WTC11 (cell line): ENCODE results near the gene C9orf50. TPM values are rescaled to one million over a fixed set of nuclear protein-coding genes. Genes with fewer than 3 reads are reported as not detected.

Experiments used
- ATAC-seq: fragments of 200-7000 bp; cut with Tn5 transposase; 2 replicates; pipeline ENCODE4 v1.10.0; 2021; ENCODE audit warnings: mild to moderate bottlenecking, moderate library complexity
- CTCF ChIA-PET: fragments of 300-600 bp; sonication (Branson Sonifier 250); formaldehyde crosslinking; loops from one replicate; lab custom pipeline; 2021; ENCODE audit warnings: antibody characterized with exemption; lab: Charles Lee
- POLR2A ChIA-PET: fragments of 350-600 bp; sonication (Branson Sonifier 250); formaldehyde crosslinking; loops from one replicate; lab custom pipeline; 2021; ENCODE audit warnings: antibody characterized with exemption; lab: Charles Lee
- DNase-seq: peaks from one replicate; pipeline ENCODE4 v3.0.0; 2021; ENCODE audit warnings: low spot score
- H3K27ac Mint-ChIP-seq: 2 replicates; pipeline ENCODE4 v1.8.0; 2021; ENCODE audit warnings: mixed read lengths
- H3K27me3 Mint-ChIP-seq: 2 replicates; pipeline ENCODE4 v1.8.0; 2021; ENCODE audit warnings: low read depth, mild to moderate bottlenecking, moderate library complexity, mixed read lengths
- H3K36me3 Mint-ChIP-seq: 2 replicates; pipeline ENCODE4 v1.8.0; 2021; ENCODE audit warnings: mixed read lengths
- H3K4me1 Mint-ChIP-seq: 2 replicates; pipeline ENCODE4 v1.8.0; 2022; ENCODE audit warnings: mixed read lengths
- H3K4me3 Mint-ChIP-seq: 2 replicates; pipeline ENCODE4 v1.8.0; 2021; ENCODE audit warnings: mild to moderate bottlenecking, moderate library complexity, mixed read lengths
- H3K9me3 Mint-ChIP-seq: 2 replicates; pipeline ENCODE4 v1.8.0; 2021; ENCODE audit warnings: mixed read lengths
- AFF4 ChIP-seq: sonication (generic); formaldehyde crosslinking; IDR thresholded peaks from 2 replicates; pipeline ENCODE4 v1.8.1; 2023; ENCODE audit warnings: mild to moderate bottlenecking, missing genetic modification reagents, borderline replicate concordance
- CREM ChIP-seq: sonication (generic); formaldehyde crosslinking; IDR thresholded peaks from 2 replicates; pipeline ENCODE4 v1.8.1; 2022; ENCODE audit warnings: mild to moderate bottlenecking, missing genetic modification reagents, moderate library complexity
- CTCF ChIP-seq: fragments of 200-600 bp; IDR thresholded peaks from 2 replicates; pipeline ENCODE4 v1.8.0; 2022; ENCODE audit warnings: antibody characterized with exemption
- GRHL2 ChIP-seq: fragments of 250-450 bp; sonication (Bioruptor Pico); IDR thresholded peaks from 2 replicates; pipeline ENCODE4 v1.8.0; 2022; ENCODE audit warnings: mild to moderate bottlenecking, moderate library complexity; ENCODE audit not compliant: insufficient replicate concordance, severe bottlenecking
- GTF2I ChIP-seq: fragments of 250-450 bp; sonication (Bioruptor Pico); conservative IDR thresholded peaks from 2 replicates; pipeline ENCODE4 v1.4.0; 2021; ENCODE audit warnings: mild to moderate bottlenecking
- HMGA2 ChIP-seq: fragments of 250-450 bp; sonication (Bioruptor Pico); IDR thresholded peaks from 2 replicates; pipeline ENCODE4 v1.4.0; 2021; ENCODE audit warnings: mild to moderate bottlenecking, moderate library complexity
- MXD4 ChIP-seq: fragments of 250-450 bp; sonication (Bioruptor Pico); IDR thresholded peaks from 2 replicates; pipeline ENCODE4 v1.8.0; 2021; ENCODE audit warnings: mild to moderate bottlenecking, moderate library complexity, borderline replicate concordance
- NFYB ChIP-seq: sonication (generic); formaldehyde crosslinking; conservative IDR thresholded peaks from 2 replicates; pipeline ENCODE4 v1.8.0; 2022; ENCODE audit warnings: low read depth, missing genetic modification reagents
- NR2C2 ChIP-seq: sonication (generic); formaldehyde crosslinking; IDR thresholded peaks from 2 replicates; pipeline ENCODE4 v1.8.0; 2022; ENCODE audit warnings: mild to moderate bottlenecking, missing genetic modification reagents
- PRRX2 ChIP-seq: fragments of 250-450 bp; sonication (Bioruptor Pico); IDR thresholded peaks from 2 replicates; pipeline ENCODE4 v1.8.0; 2021; ENCODE audit warnings: mild to moderate bottlenecking
- RORB ChIP-seq: fragments of 250-450 bp; sonication (Bioruptor Pico); IDR thresholded peaks from 2 replicates; pipeline ENCODE4 v1.9.0; 2021; ENCODE audit warnings: mild to moderate bottlenecking
- TCF7 ChIP-seq: sonication (generic); formaldehyde crosslinking; IDR thresholded peaks from 2 replicates; pipeline ENCODE4 v1.8.0; 2022; ENCODE audit warnings: mild to moderate bottlenecking, low read depth, missing genetic modification reagents, moderate library complexity
- TEAD1 ChIP-seq: sonication (generic); formaldehyde crosslinking; IDR thresholded peaks from 2 replicates; pipeline ENCODE4 v1.8.0; 2022; ENCODE audit warnings: mild to moderate bottlenecking, missing genetic modification reagents
- TP53 ChIP-seq: sonication (generic); formaldehyde crosslinking; IDR thresholded peaks from 2 replicates; pipeline ENCODE4 v1.8.1; 2023; ENCODE audit warnings: mild to moderate bottlenecking, missing genetic modification reagents
- ZNF416 ChIP-seq: fragments of 250-450 bp; sonication (Bioruptor Pico); IDR thresholded peaks from 2 replicates; pipeline ENCODE4 v1.9.0; 2021; ENCODE audit warnings: mild to moderate bottlenecking, inconsistent platforms
- ZSCAN18 ChIP-seq: fragments of 250-450 bp; sonication (Bioruptor Pico); IDR thresholded peaks from 2 replicates; pipeline ENCODE4 v2.1.2; 2022; ENCODE audit warnings: mild to moderate bottlenecking, moderate library complexity
- total RNA-seq: library from RNA; stranded (reverse); gene quantifications from 3 replicates; pipeline ENCODE4 v1.2.3, GENCODE V29; 2021
- TF ChIP-seq, protein P1 (sequence below): sonication (generic); formaldehyde crosslinking; IDR thresholded peaks from 2 replicates; pipeline ENCODE4 v1.8.0; 2022; ENCODE audit warnings: mild to moderate bottlenecking, missing genetic modification reagents
- TF ChIP-seq, protein P2 (sequence below): fragments of 250-450 bp; sonication (Bioruptor Pico); IDR thresholded peaks from 2 replicates; pipeline ENCODE4 v1.9.0; 2021; ENCODE audit warnings: mild to moderate bottlenecking, borderline replicate concordance
- TF ChIP-seq, protein P3 (sequence below): sonication (generic); formaldehyde crosslinking; IDR thresholded peaks from 2 replicates; pipeline ENCODE4 v1.8.1; 2023; ENCODE audit warnings: mild to moderate bottlenecking, missing genetic modification reagents

The C9orf50 gene
- total RNA-seq, 1 experiment from 2014 or later = 0.11 TPM

GRCh38 chr9:129655696-129656095 is 34.8 kb upstream of the C9orf50 start:
- CTCF ChIA-PET = interaction anchor here (1.0 to 2.4 kb wide), 4 partner anchors 13 to 86 kb away, joined by 3 to 10 read pairs (median 4); partner anchors contain the start of gene ASB6
- H3K9me3 Mint-ChIP-seq = no peaks in the 10 kb centered on the region
- DNase-seq = no peak
- no peaks in the 10 kb centered on the region for H3K36me3 Mint-ChIP-seq
- H3K4me3 Mint-ChIP-seq = no peak overlapping the region
- H3K27me3 Mint-ChIP-seq = no peaks in the 10 kb centered on the region; the same call in 1 of the 2 replicates
- TF ChIP-seq CREM (CRISPR knock-in tag) (no peak), PRRX2 (CRISPR knock-in tag) (no peak), GTF2I (no peak), TP53 (CRISPR knock-in tag) (no peak), NFYB (CRISPR knock-in tag) (no peak), CTCF (no peak), TEAD1 (CRISPR knock-in tag) (no peak), GRHL2 (no peak), RORB (CRISPR knock-in tag) (no peak), MXD4 (CRISPR knock-in tag) (no peak), TCF7 (CRISPR knock-in tag) (no peak), ZSCAN18 (CRISPR knock-in tag) (no peak), NR2C2 (CRISPR knock-in tag) (no peak), HMGA2 (no peak), AFF4 (CRISPR knock-in tag) (no peak), ZNF416 (no peak)
- TF ChIP-seq, protein P1, sequence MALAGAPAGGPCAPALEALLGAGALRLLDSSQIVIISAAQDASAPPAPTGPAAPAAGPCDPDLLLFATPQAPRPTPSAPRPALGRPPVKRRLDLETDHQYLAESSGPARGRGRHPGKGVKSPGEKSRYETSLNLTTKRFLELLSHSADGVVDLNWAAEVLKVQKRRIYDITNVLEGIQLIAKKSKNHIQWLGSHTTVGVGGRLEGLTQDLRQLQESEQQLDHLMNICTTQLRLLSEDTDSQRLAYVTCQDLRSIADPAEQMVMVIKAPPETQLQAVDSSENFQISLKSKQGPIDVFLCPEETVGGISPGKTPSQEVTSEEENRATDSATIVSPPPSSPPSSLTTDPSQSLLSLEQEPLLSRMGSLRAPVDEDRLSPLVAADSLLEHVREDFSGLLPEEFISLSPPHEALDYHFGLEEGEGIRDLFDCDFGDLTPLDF (CRISPR knock-in tag) = no peak
- TF ChIP-seq, protein P2, sequence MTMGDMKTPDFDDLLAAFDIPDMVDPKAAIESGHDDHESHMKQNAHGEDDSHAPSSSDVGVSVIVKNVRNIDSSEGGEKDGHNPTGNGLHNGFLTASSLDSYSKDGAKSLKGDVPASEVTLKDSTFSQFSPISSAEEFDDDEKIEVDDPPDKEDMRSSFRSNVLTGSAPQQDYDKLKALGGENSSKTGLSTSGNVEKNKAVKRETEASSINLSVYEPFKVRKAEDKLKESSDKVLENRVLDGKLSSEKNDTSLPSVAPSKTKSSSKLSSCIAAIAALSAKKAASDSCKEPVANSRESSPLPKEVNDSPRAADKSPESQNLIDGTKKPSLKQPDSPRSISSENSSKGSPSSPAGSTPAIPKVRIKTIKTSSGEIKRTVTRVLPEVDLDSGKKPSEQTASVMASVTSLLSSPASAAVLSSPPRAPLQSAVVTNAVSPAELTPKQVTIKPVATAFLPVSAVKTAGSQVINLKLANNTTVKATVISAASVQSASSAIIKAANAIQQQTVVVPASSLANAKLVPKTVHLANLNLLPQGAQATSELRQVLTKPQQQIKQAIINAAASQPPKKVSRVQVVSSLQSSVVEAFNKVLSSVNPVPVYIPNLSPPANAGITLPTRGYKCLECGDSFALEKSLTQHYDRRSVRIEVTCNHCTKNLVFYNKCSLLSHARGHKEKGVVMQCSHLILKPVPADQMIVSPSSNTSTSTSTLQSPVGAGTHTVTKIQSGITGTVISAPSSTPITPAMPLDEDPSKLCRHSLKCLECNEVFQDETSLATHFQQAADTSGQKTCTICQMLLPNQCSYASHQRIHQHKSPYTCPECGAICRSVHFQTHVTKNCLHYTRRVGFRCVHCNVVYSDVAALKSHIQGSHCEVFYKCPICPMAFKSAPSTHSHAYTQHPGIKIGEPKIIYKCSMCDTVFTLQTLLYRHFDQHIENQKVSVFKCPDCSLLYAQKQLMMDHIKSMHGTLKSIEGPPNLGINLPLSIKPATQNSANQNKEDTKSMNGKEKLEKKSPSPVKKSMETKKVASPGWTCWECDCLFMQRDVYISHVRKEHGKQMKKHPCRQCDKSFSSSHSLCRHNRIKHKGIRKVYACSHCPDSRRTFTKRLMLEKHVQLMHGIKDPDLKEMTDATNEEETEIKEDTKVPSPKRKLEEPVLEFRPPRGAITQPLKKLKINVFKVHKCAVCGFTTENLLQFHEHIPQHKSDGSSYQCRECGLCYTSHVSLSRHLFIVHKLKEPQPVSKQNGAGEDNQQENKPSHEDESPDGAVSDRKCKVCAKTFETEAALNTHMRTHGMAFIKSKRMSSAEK (CRISPR knock-in tag) = no peak
- TF ChIP-seq, protein P3, sequence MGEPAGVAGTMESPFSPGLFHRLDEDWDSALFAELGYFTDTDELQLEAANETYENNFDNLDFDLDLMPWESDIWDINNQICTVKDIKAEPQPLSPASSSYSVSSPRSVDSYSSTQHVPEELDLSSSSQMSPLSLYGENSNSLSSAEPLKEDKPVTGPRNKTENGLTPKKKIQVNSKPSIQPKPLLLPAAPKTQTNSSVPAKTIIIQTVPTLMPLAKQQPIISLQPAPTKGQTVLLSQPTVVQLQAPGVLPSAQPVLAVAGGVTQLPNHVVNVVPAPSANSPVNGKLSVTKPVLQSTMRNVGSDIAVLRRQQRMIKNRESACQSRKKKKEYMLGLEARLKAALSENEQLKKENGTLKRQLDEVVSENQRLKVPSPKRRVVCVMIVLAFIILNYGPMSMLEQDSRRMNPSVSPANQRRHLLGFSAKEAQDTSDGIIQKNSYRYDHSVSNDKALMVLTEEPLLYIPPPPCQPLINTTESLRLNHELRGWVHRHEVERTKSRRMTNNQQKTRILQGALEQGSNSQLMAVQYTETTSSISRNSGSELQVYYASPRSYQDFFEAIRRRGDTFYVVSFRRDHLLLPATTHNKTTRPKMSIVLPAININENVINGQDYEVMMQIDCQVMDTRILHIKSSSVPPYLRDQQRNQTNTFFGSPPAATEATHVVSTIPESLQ = no peak
- no peaks in the 10 kb centered on the region for H3K4me1 Mint-ChIP-seq
- POLR2A ChIA-PET = no interaction called here
- ATAC-seq = no peak
- H3K27ac Mint-ChIP-seq = no peak overlapping the region
